K562 (cell line): ENCODE data around the gene CTDSP1.

Experiments used
- CTCF ChIP-seq, 3 experiments: IDR thresholded peaks in 2 of 3; conservative IDR thresholded peaks in 1 of 3; 2 replicates each; pipeline ENCODE4 v1.5.1; 2011 to 2012; ENCODE audit warnings: low read length in 3 of 3, mild to moderate bottlenecking in 3 of 3, control low read depth in 2 of 3, improper control_type of control experiment in 1 of 3, inconsistent platforms in 1 of 3, low read depth in 1 of 3, mixed read lengths in 1 of 3, moderate library complexity in 1 of 3; ENCODE audit not compliant: insufficient read depth in 2 of 3
- FOXP4 ChIP-seq: sonication (generic); formaldehyde crosslinking; IDR thresholded peaks from 2 replicates; pipeline ENCODE4 v1.8.0; 2022; ENCODE audit warnings: mild to moderate bottlenecking, missing genetic modification reagents, borderline replicate concordance
- RAD21 ChIP-seq, 2 experiments: fragments of 250-450 bp in 1 of 2; fragments of 450-650 bp in 1 of 2; sonication (Bioruptor Pico) in 1 of 2; formaldehyde crosslinking in 1 of 2; IDR thresholded peaks in 1 of 2; conservative IDR thresholded peaks in 1 of 2; 2 replicates each; pipeline versions ENCODE4 v1.4.0 to v1.8.0; 2020 to 2022; ENCODE audit warnings: mild to moderate bottlenecking in 2 of 2, moderate library complexity in 1 of 2
- RHOXF2B ChIP-seq: fragments of 250-450 bp; sonication (Bioruptor Pico); conservative IDR thresholded peaks from 2 replicates; pipeline ENCODE4 v1.5.1; 2021
- YY1 ChIP-seq, 3 experiments: IDR thresholded peaks; 2 replicates each; pipeline ENCODE4 v1.6.1; 2011; ENCODE audit warnings: low read length in 2 of 3, mild to moderate bottlenecking in 2 of 3, moderate library complexity in 2 of 3, borderline replicate concordance in 1 of 3, control low read depth in 1 of 3, low read depth in 1 of 3; ENCODE audit not compliant: insufficient read depth in 3 of 3, insufficient replicate concordance in 2 of 3, control insufficient read depth in 1 of 3, insufficient read length in 1 of 3; ENCODE audit errors: extremely low read depth in 1 of 3
- TF ChIP-seq, protein P1 (sequence below), 2 experiments: fragments of 450-650 bp; formaldehyde crosslinking in 1 of 2; IDR thresholded peaks; 2 replicates each; pipeline versions ENCODE4 v1.4.0 to v1.6.1; 2014 to 2020; ENCODE audit warnings: mild to moderate bottlenecking in 2 of 2, borderline replicate concordance in 1 of 2, low read depth in 1 of 2

DNA sequence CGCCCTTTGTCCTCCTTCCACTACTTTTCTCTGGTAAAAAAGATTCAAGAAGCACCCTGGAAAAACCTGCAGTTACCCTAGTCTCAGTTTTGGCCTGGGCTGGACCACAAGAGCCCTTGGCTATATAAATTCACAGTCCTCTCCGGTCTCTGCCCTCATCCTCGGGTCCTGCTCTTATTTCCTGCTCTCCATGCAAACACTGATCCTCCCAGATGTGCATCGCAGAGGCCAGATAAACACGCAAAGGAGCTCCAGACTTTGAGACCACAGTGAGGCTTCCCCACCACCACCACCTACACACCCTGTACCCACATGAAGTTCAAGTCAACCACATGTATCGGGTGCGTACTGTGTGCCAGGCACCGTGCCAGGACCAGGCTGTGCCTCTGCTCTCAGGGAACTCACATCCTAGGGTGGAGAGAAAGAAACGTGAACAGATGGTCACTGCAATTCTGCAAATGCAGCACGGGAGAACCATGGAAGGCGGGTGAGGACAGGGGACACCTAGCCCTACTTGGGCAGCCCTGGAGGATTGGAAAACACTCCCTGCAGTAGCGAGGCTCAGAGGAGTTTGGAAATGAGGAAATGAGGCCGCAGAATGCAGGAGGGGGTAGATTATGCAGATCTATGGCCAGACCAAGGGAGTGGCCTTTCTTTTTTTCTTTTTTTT lies 7.4 kb downstream of the CTDSP1 start:
- TF ChIP-seq, protein P1, sequence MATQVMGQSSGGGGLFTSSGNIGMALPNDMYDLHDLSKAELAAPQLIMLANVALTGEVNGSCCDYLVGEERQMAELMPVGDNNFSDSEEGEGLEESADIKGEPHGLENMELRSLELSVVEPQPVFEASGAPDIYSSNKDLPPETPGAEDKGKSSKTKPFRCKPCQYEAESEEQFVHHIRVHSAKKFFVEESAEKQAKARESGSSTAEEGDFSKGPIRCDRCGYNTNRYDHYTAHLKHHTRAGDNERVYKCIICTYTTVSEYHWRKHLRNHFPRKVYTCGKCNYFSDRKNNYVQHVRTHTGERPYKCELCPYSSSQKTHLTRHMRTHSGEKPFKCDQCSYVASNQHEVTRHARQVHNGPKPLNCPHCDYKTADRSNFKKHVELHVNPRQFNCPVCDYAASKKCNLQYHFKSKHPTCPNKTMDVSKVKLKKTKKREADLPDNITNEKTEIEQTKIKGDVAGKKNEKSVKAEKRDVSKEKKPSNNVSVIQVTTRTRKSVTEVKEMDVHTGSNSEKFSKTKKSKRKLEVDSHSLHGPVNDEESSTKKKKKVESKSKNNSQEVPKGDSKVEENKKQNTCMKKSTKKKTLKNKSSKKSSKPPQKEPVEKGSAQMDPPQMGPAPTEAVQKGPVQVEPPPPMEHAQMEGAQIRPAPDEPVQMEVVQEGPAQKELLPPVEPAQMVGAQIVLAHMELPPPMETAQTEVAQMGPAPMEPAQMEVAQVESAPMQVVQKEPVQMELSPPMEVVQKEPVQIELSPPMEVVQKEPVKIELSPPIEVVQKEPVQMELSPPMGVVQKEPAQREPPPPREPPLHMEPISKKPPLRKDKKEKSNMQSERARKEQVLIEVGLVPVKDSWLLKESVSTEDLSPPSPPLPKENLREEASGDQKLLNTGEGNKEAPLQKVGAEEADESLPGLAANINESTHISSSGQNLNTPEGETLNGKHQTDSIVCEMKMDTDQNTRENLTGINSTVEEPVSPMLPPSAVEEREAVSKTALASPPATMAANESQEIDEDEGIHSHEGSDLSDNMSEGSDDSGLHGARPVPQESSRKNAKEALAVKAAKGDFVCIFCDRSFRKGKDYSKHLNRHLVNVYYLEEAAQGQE (IDR thresholded peaks at IDR 0.05; ENCODE audit: borderline replicate concordance), result no peak
- TF ChIP-seq, protein P1 (CRISPR knock-in tag; IDR thresholded peaks at IDR 0.05; ENCODE audit: low read depth), result no peak
- TF ChIP-seq RHOXF2B, result no peak
- no peak for TF ChIP-seq YY1 (IDR thresholded peaks at IDR 0.05; ENCODE audit: borderline replicate concordance in 1 of 3, control insufficient read depth in 1 of 3, extremely low read depth in 1 of 3, insufficient read depth in 3 of 3, insufficient read length in 1 of 3, insufficient replicate concordance in 2 of 3, low read depth in 1 of 3, low read length in 2 of 3)
- no peak for TF ChIP-seq RAD21 (CRISPR knock-in tag; conservative IDR thresholded peaks at IDR 0.05 in 1 of 2, IDR thresholded peaks at IDR 0.05 in 1 of 2)
- no peak for TF ChIP-seq FOXP4 (CRISPR knock-in tag)
- TF ChIP-seq CTCF (IDR thresholded peaks at IDR 0.05 in 2 of 3, conservative IDR thresholded peaks at IDR 0.05 in 1 of 3; ENCODE audit: insufficient read depth in 2 of 3, low read depth in 1 of 3, low read length in 3 of 3), result no peak
